ENCODE results near the gene PAK1. TPM values are rescaled to one million over a fixed set of nuclear protein-coding genes. Genes with fewer than 3 reads are reported as not detected.
"Not testable (repeated sequence)": the region's sequence is repeated elsewhere in the genome, so short reads cannot be mapped to it uniquely, and the experiment has no call there.

Gene PAK1
- total RNA-seq, 1 donor from 2014 or later: 58.3 TPM

GRCh38 chr11:77395460-77396173 is 78.3 kb downstream of the PAK1 start:
- Mint-ChIP-seq H3K4me1 (ENCODE audit: unreplicated experiment) (no peaks in the 10 kb centered on the region), H3K27me3 (ENCODE audit: unreplicated experiment) (no peaks in the 10 kb centered on the region), H3K9me3 (ENCODE audit: unreplicated experiment) (no peaks in the 10 kb centered on the region), H3K27ac (ENCODE audit: unreplicated experiment) (no peak overlapping the region), H3K4me3 (ENCODE audit: unreplicated experiment) (no peak overlapping the region), H3K36me3 (ENCODE audit: low read depth, unreplicated experiment) (peaks cover 3% of the 10 kb centered on the region)
- no peak for DNase-seq (ENCODE audit: low spot score)
- TF ChIP-seq CTCF (IDR thresholded peaks at IDR 0.05; ENCODE audit: unreplicated experiment): no peak

GRCh38 chr11:77392842-77393241 is 81.1 kb downstream of the PAK1 start:
- Mint-ChIP-seq H3K27ac (ENCODE audit: unreplicated experiment) (no peak overlapping the region), H3K9me3 (ENCODE audit: unreplicated experiment) (no peaks in the 10 kb centered on the region), H3K4me1 (ENCODE audit: unreplicated experiment) (no peaks in the 10 kb centered on the region), H3K36me3 (ENCODE audit: low read depth, unreplicated experiment) (no peaks in the 10 kb centered on the region), H3K27me3 (ENCODE audit: unreplicated experiment) (no peaks in the 10 kb centered on the region), H3K4me3 (ENCODE audit: unreplicated experiment) (no peak overlapping the region)
- TF ChIP-seq CTCF (IDR thresholded peaks at IDR 0.05; ENCODE audit: unreplicated experiment): no peak
- no peak for DNase-seq (ENCODE audit: low spot score)

- DNase-seq (ENCODE audit: low spot score): no peak
- H3K27ac Mint-ChIP-seq (ENCODE audit: unreplicated experiment): no peak overlapping the region
- no peak for TF ChIP-seq CTCF (IDR thresholded peaks at IDR 0.05; ENCODE audit: unreplicated experiment)
Observed at GRCh38 chr11:77387701-77388100, 86.2 kb downstream of the PAK1 start.

GRCh38 chr11:77386178-77386577 is 87.7 kb downstream of the PAK1 start:
- Mint-ChIP-seq H3K36me3 (ENCODE audit: low read depth, unreplicated experiment) (no peaks in the 10 kb centered on the region), H3K4me1 (ENCODE audit: unreplicated experiment) (peaks cover 7% of the 10 kb centered on the region), H3K27ac (ENCODE audit: unreplicated experiment) (no peak overlapping the region), H3K27me3 (ENCODE audit: unreplicated experiment) (no peaks in the 10 kb centered on the region), H3K9me3 (ENCODE audit: unreplicated experiment) (no peaks in the 10 kb centered on the region), H3K4me3 (ENCODE audit: unreplicated experiment) (no peak overlapping the region)
- TF ChIP-seq CTCF (IDR thresholded peaks at IDR 0.05; ENCODE audit: unreplicated experiment): no peak
- no peak for DNase-seq (ENCODE audit: low spot score)

More at GRCh38 chr11:77387701-77388100, 86.2 kb downstream of the PAK1 start:
- H3K27me3 Mint-ChIP-seq (ENCODE audit: unreplicated experiment): no peaks in the 10 kb centered on the region
- H3K4me3 Mint-ChIP-seq (ENCODE audit: unreplicated experiment): no peak overlapping the region
- H3K36me3 Mint-ChIP-seq (ENCODE audit: low read depth, unreplicated experiment): no peaks in the 10 kb centered on the region
- H3K9me3 Mint-ChIP-seq (ENCODE audit: unreplicated experiment): no peaks in the 10 kb centered on the region
- peaks cover 2% of the 10 kb centered on the region for H3K4me1 Mint-ChIP-seq (ENCODE audit: unreplicated experiment)

GRCh38 chr11:77385255-77385771 is 88.6 kb downstream of the PAK1 start:
- not testable (repeated sequence) for H3K4me3 Mint-ChIP-seq (ENCODE audit: unreplicated experiment); DNase-seq (ENCODE audit: low spot score); H3K9me3 Mint-ChIP-seq (ENCODE audit: unreplicated experiment); H3K4me1 Mint-ChIP-seq (ENCODE audit: unreplicated experiment); H3K27me3 Mint-ChIP-seq (ENCODE audit: unreplicated experiment); H3K36me3 Mint-ChIP-seq (ENCODE audit: low read depth, unreplicated experiment); H3K27ac Mint-ChIP-seq (ENCODE audit: unreplicated experiment)
